HG02870 (cell line): ENCODE data around the gene RUNX1.
A peak's percentile ranks its signal among the peaks of the same experiment; 100 is the strongest.
"Not testable (repeated sequence)": the region's sequence is repeated elsewhere in the genome, so short reads cannot be mapped to it uniquely, and the experiment has no call there.

ENCODE experiments used
- ATAC-seq: cut with Tn5 transposase; IDR thresholded peaks from one replicate; pipeline ENCODE4 v1.9.1; 2021; ENCODE audit warnings: mild to moderate bottlenecking, moderate library complexity; ENCODE audit not compliant: unreplicated experiment

Gene RUNX1

DNA sequence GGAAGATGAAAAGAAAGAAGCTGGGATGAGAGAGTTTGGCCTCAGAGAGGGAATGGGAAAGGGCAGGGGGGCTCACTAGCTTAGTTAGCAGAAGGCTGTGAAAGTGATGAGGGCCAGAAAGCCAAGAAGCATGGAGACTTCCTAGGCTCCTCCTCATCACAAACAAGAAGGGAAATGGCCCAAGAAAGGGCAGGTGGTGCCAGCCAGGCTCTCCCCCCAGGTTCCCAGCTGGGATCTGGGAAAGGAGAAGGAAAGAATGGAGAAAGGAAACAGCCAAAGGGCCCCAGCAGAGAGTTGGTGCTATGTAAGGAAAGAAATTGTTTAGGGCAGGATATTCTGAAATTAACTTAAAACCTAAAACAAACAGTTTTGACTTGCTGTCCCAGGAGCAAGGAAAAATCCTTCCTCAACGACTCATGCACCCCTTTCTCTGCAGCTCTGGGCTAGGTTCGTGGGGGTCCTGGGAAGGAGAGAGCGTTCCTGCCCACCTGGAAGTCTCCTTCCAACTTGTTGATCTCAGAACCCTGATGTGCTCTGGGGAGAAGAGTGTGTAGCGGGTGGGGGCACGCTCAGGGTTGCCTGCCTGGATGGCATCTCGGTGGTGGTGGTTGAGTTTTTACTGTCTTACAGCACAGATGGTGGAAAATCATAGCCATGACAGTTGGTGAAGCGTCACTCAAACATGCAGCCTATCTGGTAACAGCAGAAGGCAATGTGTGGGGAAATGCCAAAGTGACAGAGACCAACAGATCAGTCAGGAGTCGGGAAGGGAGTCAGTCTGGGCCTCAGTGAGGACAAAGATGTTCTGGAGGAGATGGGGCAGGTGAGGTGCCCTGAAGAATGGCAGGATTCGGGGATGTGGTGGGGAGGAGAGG is 233.0 kb downstream of the RUNX1 start:
- ATAC-seq, result no peak

DNA sequence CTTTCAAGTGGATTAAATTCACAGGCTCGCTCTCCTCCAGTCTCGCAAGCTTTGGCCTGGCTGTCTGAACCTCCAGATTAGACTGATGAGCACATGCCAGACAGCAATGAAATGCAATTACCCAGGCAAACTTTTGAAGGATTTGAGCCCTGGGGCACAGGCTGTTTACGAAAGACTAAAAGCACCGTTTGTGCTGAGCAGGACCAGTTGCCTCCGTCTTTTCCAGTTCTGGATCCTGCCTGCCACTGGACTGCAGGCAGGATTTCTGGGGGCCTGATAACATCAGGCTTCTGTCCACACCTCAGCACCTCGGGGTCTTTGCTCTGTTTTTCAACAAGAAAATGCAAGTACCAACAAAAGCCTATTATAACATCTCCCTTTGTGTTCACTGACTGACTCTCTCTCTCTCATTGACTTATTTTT is 234.6 kb downstream of the RUNX1 start:
- ATAC-seq, result no peak

GRCh38 chr21:34813266-34813894 is 235.7 kb downstream of the RUNX1 start:
- no peak for ATAC-seq

GRCh38 chr21:34812504-34813265 is 236.4 kb downstream of the RUNX1 start:
- no peak for ATAC-seq

DNA sequence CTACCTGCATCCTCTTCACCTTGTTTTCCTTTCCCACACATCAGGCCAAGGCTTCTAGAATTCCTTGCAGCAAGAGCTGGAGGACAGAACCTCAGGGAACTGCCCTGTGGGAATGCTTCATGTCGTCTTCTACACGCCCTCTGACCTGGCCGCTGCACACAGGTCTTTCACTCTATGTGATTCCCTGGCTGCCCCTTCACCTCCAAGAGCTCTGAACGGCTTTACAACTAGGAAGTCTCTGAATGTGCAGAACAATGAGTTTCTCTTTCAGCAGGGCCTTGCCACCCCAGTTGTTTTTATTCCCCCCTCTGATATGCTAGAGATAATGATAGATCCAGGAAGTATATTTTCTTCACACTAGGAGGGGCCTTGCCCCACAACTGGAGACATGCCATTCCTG is 237.7 kb downstream of the RUNX1 start:
- no peak for ATAC-seq

- ATAC-seq, result no peak
These were observed 238.3 kb downstream of the RUNX1 start for GRCh38 chr21:34810786-34811185.

GRCh38 chr21:34809822-34810221 is 239.3 kb downstream of the RUNX1 start:
- no peak for ATAC-seq

DNA sequence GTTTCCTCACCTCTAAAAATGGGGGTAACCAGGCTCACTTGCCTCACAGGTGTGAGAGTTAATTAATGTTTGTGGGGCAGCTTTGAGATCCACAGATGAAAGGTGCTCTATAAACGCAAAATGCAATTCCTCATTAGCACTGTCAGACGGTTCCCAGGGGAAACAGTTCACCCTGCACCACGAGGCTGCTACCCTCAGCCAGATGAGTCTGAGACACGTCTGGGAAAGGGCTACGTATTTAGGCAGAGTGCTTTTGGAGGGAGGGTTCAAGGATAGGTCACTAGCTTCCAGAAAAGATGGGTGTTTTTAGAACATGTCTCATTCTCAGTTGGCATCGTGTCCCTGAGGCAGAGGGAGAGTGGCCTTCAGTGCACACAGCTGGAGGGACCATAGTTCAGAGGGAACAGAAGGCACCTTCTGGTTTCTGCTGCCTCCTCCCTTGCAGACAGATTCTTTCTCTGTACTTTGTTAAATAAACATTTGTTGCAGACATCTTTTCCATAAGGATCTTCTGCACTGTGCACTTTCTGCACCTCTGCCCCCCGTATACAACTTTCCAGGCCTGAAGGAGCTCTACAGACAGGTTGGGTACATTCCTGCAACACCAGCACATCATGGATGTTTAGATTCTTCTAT is 240.4 kb downstream of the RUNX1 start:
- no peak for ATAC-seq

DNA sequence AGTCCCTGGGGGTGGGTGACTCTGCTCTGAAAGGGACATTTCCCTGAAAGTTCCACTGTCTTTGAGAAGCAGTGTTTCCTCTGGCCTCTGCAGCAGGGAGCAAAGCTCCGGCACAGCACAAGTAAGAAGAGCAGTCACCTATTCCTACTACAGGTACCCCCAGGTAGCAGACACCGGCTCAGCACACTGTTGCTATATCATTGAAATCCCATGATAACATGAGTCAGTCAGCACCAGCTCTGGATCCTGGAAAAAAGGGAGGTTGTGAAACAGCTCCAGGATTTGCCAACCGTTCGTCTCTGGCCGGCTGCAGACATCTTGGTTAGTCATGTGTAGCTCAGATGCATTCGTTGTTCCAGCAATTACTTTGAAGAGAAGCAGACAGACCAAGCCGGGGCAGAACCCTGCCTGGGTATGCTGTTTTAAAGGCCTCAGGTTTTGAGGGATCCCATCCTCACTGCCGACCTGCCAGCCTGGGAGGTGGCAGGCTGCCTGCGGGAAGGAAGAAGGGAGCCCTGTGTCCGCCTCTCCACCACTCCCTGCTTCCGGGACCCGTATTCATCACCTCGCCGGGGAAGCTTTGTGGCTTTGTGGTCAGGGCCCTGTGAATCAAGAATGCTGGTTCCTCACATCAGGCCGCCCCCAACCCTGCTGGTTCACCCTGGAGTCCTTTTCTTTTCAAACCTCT is 241.1 kb downstream of the RUNX1 start:
- no peak for ATAC-seq

DNA sequence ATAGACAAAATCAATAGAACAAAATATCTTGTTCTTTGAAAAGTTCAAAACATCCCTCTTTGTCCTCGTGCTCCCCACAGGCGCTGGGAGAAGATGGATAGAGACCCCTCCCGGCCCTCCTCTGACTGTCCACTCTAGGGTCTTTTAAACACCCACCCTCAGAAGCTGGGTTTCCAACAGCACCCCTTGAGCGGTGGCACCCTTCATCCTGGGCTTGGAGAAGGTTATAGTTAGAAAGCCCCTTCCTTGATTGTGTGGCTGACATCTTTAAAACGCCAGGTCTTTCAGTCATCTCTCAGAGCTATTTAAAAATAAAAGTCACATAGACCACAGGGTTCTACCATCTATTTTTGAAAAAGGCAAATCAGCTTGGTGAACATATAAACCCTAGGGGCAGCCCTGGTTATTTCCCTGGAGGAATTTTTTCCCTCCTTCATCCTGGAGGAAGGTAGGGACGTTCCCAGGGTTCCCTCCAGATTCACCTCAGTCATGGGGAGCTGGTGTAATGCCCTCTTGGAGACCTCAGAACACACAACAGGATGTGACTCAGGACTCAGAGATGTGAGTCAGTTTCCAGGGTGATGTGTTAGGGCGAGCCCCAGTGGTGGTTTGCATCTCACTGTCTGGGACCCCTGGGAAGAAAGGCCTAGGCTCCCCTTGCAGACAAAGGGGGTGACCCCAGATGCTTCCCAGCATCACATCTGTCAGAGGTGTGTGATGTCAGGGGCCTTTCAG is 241.8 kb downstream of the RUNX1 start:
- peak; percentile 58 for ATAC-seq

DNA sequence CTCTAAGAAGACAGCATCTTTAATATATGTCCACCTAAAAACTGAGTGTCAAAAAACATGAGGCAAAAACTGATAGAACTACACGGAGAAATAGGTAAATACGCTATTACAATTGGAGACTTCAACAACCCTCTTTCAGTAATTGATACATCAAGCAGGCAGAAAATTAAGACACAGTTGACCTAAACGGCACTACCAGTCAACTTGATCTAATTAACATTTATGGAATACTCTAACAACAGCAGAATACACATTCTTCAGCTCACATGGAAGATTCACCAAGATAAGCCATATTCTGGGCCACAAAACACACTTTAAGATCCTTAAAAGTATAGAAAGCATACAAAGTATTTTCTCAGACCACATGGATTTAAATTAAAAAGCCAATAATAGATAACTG is 242.7 kb downstream of the RUNX1 start:
- no peak for ATAC-seq

- ATAC-seq, result no peak
These were observed 243.9 kb downstream of the RUNX1 start for GRCh38 chr21:34805157-34805556.

DNA sequence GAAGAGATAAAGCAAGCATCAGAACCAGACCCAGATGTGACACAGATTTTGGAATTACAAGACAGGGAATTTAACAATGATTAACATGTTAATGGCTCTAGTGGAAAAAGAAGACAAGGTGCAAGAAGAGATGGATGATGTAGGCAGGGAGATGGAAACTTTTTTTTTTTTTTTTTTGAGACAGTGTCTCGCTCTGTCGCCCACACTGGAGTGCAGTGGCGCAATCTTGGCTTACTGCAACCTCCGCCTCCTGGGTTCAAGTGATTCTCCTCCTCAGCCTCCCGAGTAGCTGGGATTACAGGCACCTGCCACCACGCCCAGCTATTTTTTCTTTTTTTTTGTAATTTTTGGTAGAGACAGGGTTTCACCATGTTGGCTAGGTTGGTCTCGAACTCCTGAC is 244.5 kb downstream of the RUNX1 start:
- ATAC-seq, result not testable (repeated sequence)

- ATAC-seq, result no peak
These were observed 245.2 kb downstream of the RUNX1 start for GRCh38 chr21:34803782-34804370.

DNA sequence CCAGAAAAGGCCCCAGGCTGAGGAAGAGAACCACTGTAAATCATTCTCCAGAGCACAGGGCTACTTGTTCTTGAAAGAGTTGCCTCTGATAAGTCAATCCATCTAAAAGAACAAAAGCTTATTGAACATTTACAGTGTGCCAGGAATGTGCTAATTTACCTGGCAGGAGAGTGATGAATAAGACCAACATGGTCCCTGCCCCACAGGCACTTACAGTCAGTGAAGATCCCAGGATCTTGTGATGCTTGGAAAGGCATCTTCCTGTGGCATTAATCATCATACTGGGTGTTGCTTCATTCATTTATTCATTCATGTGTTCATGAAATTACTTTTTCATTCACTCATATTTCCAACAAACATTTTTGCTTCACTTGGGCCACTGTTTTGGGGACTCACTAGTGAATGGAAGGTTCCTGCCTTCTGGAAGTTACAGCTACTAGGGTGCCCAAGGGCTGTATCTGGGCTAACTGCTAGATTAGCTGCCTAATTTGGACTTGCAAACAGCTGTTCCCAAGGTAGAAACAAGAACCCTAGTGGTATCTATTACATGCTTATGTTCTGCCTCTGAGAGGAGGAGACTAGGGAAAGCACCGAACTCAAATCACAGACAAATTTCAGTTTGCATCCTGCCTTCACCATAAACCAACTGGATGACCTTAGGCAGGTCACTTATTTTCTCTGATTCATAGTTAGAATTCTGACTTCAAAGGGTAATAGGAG is 246.8 kb downstream of the RUNX1 start:
- ATAC-seq, result no peak

DNA sequence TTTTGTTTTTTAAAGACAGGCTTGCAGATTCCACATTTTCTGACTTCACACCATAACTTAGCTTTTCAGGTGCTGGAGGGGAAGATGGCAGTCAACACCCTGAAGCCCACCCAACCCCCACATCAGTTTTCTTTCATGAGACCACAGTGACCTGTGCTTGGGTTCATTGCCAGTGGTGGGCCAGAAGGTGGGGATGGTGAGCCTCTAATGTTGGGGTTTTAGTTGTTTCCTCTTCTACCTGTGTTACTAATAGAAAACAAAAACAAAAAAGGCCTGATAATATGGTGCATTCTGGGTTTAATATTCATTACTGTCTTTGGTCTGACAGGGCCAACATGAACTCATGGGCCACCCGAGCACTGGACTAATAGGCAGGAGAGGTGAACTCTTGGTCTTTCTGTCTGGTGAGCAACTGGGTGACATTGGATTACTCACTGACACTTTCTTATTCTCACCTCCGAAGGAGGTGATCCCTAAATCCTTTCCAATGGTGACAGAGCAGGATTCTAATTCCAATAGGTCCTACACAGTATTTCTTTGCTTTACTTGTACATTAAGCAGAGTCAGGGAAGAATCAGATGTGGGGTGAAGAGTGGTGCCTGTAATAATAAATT is 247.5 kb downstream of the RUNX1 start:
- no peak for ATAC-seq

- ATAC-seq, result no peak
These were observed 248.1 kb downstream of the RUNX1 start for GRCh38 chr21:34800797-34801518.

GRCh38 chr21:34799092-34799491 is 250.0 kb downstream of the RUNX1 start:
- no peak for ATAC-seq
